ENCODE data around the gene NR3C2. TPM values are rescaled to one million over a fixed set of nuclear protein-coding genes. Genes with fewer than 3 reads are reported as not detected.

NR3C2 gene
- total and polyA plus RNA-seq, 2 of the 4 experiments (the other 2 are of a cell fraction): 1.1 to 2.3 TPM

- TF ChIP-seq RFX5 (IDR thresholded peaks at IDR 0.05; ENCODE audit: low read depth, low read length): no peak
- TF ChIP-seq SMC3 (IDR thresholded peaks at IDR 0.05; ENCODE audit: low read depth, low read length): no peak
- no peak for TF ChIP-seq USF2 (IDR thresholded peaks at IDR 0.05; ENCODE audit: low read depth, low read length)
- no peak for TF ChIP-seq RAD21 (IDR thresholded peaks at IDR 0.05; ENCODE audit: low read length)
- TF ChIP-seq BHLHE40 (IDR thresholded peaks at IDR 0.05; ENCODE audit: low read depth, low read length): no peak
- TF ChIP-seq ELK1 (IDR thresholded peaks at IDR 0.05; ENCODE audit: borderline replicate concordance, low read depth, low read length): no peak
- intact Hi-C loops (cut with micrococcal nuclease) (no loop called here), in situ Hi-C loops (cut with MboI; ENCODE audit: low sequenced_read_pairs) (no loop called here), dilution Hi-C loops (cut with HindIII; ENCODE audit: low sequenced_read_pairs, unreplicated experiment) (no loop called here)
- H3K9me1 ChIP-seq (ENCODE audit: insufficient read depth, low read length): no peaks in the 10 kb centered on the region
- no peak overlapping the region for H2BK20ac ChIP-seq (ENCODE audit: low read depth, low read length)
- H3K27ac ChIP-seq (ENCODE audit: insufficient read depth, low read length): no peak overlapping the region
- ChIA-PET CTCF (no interaction called here), POLR2A (ENCODE audit: unreplicated experiment) (no interaction called here)
- H3K23ac ChIP-seq (ENCODE audit: low read depth, low read length): no peak overlapping the region
- no peak overlapping the region for H2BK15ac ChIP-seq (ENCODE audit: low read depth, low read length)
- H3K4me3 ChIP-seq (ENCODE audit: insufficient read depth, low read depth, low read length): no peak overlapping the region
- no peak overlapping the region for H3K18ac ChIP-seq (ENCODE audit: low read depth, low read length)
- H3K79me1 ChIP-seq (ENCODE audit: low read depth in 1 of 2, low read length in 2 of 2): no peaks in the 10 kb centered on the region
- no peak overlapping the region for H2AK5ac ChIP-seq (ENCODE audit: low read depth, low read length)
- no peaks in the 10 kb centered on the region for H4K20me1 ChIP-seq (ENCODE audit: insufficient read depth, low read length)
- no peak overlapping the region for H2AK9ac ChIP-seq (replicated peaks; ENCODE audit: low read depth, low read length, poor library complexity)
- no peak overlapping the region for H3K9ac ChIP-seq (ENCODE audit: low read depth, low read length)
- no peak overlapping the region for H4K8ac ChIP-seq (ENCODE audit: low read depth in 2 of 2, low read length in 2 of 2)
- no peak for ATAC-seq (ENCODE audit: low read depth)
- no peaks in the 10 kb centered on the region for H3K9me3 ChIP-seq (ENCODE audit: control insufficient read depth, insufficient read depth, low read length)
- H3K4me1 ChIP-seq (ENCODE audit: control insufficient read depth, insufficient read depth, low read length): no peaks in the 10 kb centered on the region
- H3K4me2 ChIP-seq (ENCODE audit: low read depth, low read length): no peak overlapping the region
- H3K36me3 ChIP-seq (ENCODE audit: control insufficient read depth, insufficient read depth, low read length): no peaks in the 10 kb centered on the region
- H3K4ac ChIP-seq (ENCODE audit: low read depth, low read length): no peak overlapping the region
- no peak overlapping the region for H3K14ac ChIP-seq (replicated peaks; ENCODE audit: low read depth, low read length)
- H2BK120ac ChIP-seq (ENCODE audit: low read depth, low read length): no peak overlapping the region
- no peak for DNase-seq
- WGBS, 2 experiments (ENCODE audit: extremely low coverage in 2 of 2, insufficient read length in 1 of 2): 83% methylated on average over 1 of the region's 4 CpGs; no CpG with 5 or more reads in 1 of the 2 experiments
- no peak overlapping the region for H4K5ac ChIP-seq (ENCODE audit: low read depth, low read length)
- H4K91ac ChIP-seq (ENCODE audit: insufficient read depth, low read depth, low read length): no peak overlapping the region
- H2BK5ac ChIP-seq (ENCODE audit: low read depth, low read length, poor library complexity, severe bottlenecking): no peak overlapping the region
- no TSS peak for BruUV-seq (replicated peaks)
- H2AFZ ChIP-seq (replicated peaks; ENCODE audit: low read length, poor library complexity): no peak overlapping the region
- H3K27me3 ChIP-seq (ENCODE audit: control insufficient read depth, insufficient read depth, low read length): no peaks in the 10 kb centered on the region; the same call in 1 of the 2 replicates
- no peak overlapping the region for H3K56ac ChIP-seq (ENCODE audit: extremely low read depth, insufficient read depth, low read length)
These were observed 324.0 kb downstream of the NR3C2 start for GRCh38 chr4:148118179-148118578.

Data from IMR-90 (cell line).